HG03159 (cell line): ENCODE data around the gene TUBB4A.
A peak's percentile ranks its signal among the peaks of the same experiment; 100 is the strongest.

Experiments
- ATAC-seq: cut with Tn5 transposase; IDR thresholded peaks from one replicate; pipeline ENCODE4 v1.9.1; 2021; ENCODE audit warnings: mild to moderate bottlenecking, moderate library complexity; ENCODE audit not compliant: unreplicated experiment

TUBB4A gene

GRCh38 chr19:6472713-6473112 lies 29.4 kb downstream of the TUBB4A start:
- ATAC-seq, result no peak

GRCh38 chr19:6471076-6471475 lies 31.0 kb downstream of the TUBB4A start:
- no peak for ATAC-seq

- no peak for ATAC-seq
These were observed 31.9 kb downstream of the TUBB4A start for GRCh38 chr19:6470173-6470572.

- ATAC-seq, result no peak
These were observed 34.7 kb downstream of the TUBB4A start for GRCh38 chr19:6467384-6467783.

- no peak for ATAC-seq
These were observed 35.4 kb downstream of the TUBB4A start for GRCh38 chr19:6466526-6467248.

GRCh38 chr19:6465663-6466062 lies 36.4 kb downstream of the TUBB4A start:
- ATAC-seq, result no peak

- no peak for ATAC-seq
These were observed 37.1 kb downstream of the TUBB4A start for GRCh38 chr19:6465006-6465405.

- no peak for ATAC-seq
These were observed 37.8 kb downstream of the TUBB4A start, which contains the start of gene CRB3 for GRCh38 chr19:6464070-6464873. TSS of gene CRB3 (plus strand) at chr19:6464271. CDS start at chr19:6464702, 431 bp downstream.

- peak; percentile 73 for ATAC-seq
These were observed 41.8 kb downstream of the TUBB4A start for GRCh38 chr19:6460099-6460884.

- ATAC-seq, result no peak
These were observed 42.6 kb downstream of the TUBB4A start, which contains the start of gene SLC25A23 for GRCh38 chr19:6459262-6460098. TSS of gene SLC25A23 (minus strand) at chr19:6459792. CDS start at chr19:6459628, 164 bp downstream.

GRCh38 chr19:6458695-6459261 lies 43.3 kb downstream of the TUBB4A start:
- ATAC-seq, result no peak

GRCh38 chr19:6457958-6458694 lies 44.0 kb downstream of the TUBB4A start:
- ATAC-seq, result no peak

GRCh38 chr19:6455924-6456323 lies 46.2 kb downstream of the TUBB4A start:
- ATAC-seq, result no peak

GRCh38 chr19:6453951-6454565 lies 48.1 kb downstream of the TUBB4A start:
- ATAC-seq, result no peak

- no peak for ATAC-seq
These were observed 49.2 kb downstream of the TUBB4A start for GRCh38 chr19:6452899-6453298.

GRCh38 chr19:6452223-6452614 lies 49.9 kb downstream of the TUBB4A start:
- no peak for ATAC-seq

GRCh38 chr19:6451583-6452222 lies 50.4 kb downstream of the TUBB4A start:
- no peak for ATAC-seq

GRCh38 chr19:6450166-6450565 lies 51.9 kb downstream of the TUBB4A start:
- no peak for ATAC-seq
